AG08395 (cell line): ENCODE data around the gene TLR4.
A peak's percentile ranks its signal among the peaks of the same experiment; 100 is the strongest.

Experiments
- DNase-seq: peaks from one replicate; pipeline ENCODE4 v3.0.0; 2012; ENCODE audit warnings: mixed read lengths, low spot score

TLR4 gene

DNA sequence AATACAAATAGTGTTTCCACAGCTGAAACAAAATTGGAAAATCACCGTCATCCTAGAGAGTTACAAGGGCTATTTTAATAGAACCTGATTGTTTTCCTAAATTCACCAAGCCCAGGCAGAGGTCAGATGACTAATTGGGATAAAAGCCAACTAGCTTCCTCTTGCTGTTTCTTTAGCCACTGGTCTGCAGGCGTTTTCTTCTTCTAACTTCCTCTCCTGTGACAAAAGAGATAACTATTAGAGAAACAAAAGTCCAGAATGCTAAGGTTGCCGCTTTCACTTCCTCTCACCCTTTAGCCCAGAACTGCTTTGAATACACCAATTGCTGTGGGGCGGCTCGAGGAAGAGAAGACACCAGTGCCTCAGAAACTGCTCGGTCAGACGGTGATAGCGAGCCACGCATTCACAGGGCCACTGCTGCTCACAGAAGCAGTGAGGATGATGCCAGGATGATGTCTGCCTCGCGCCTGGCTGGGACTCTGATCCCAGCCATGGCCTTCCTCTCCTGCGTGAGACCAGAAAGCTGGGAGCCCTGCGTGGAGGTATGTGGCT lies at the start of gene TLR4:
Gene TLR4 (plus strand): TSS at position 380 of the 552 bp plus-strand sequence. CDS start 70 bp downstream, at position 450.
- DNase-seq: peak; percentile 73

DNA sequence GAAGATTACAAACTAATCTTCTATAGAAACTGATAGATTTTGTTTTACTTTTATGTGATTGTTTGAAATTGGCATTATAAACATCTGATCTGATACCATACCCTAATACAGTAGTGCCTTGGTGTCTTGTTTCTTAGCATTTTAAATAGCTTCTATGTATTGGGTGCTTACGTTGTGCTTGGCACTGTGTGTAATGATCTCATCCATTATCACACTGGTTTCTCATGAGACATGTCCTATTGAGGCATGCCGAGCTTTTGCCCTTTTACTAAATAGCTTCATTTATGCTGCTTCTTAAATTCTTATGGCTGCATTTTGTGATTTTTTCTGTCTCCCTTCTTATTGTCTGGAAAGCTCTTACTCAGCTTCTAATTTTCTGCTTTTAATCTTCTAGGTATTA lies 48.2 kb upstream of the TLR4 start:
- DNase-seq: no peak

GRCh38 chr9:117662651-117663050 lies 41.6 kb upstream of the TLR4 start:
- DNase-seq: no peak

GRCh38 chr9:117664419-117664818 lies 39.8 kb upstream of the TLR4 start:
- no peak for DNase-seq

DNA sequence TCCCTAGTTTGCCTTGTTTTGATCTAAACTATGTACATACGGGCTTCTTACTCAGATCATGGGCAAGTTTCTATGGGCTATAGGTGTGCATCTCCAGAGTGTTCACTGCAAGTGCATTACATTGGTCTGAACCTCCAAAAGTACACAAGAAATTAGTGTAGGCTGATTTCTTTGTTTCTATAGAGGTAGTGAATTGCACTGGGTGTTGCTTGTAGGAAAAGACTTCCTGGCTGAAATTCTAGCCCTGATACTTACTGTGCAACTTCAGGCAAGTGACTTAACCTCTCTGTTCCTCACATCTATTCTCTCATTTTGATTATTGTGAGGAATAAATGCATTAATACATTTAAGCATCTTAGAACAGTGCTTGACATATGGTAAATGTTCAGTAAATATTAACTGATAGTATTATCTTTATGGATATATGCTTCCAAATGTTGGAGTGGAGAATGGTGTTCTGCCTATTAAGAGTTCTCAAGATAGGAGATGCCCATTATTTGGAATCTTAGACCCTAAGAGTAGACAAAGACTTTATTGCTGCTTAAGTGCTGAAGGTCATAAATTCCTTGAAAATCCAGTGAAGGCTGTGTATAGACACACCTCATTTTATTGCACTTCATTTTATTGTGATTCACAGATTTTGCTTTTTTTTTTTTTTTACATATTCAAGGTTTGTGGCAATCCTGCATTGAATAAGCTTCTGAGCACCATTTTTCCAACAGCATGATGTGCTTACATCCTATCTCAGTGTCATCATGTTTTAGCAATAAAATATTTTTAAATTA lies 38.4 kb upstream of the TLR4 start:
- no peak for DNase-seq

GRCh38 chr9:117671468-117671867 lies 32.7 kb upstream of the TLR4 start:
- no peak for DNase-seq

GRCh38 chr9:117672369-117672768 lies 31.8 kb upstream of the TLR4 start:
- peak; percentile 52 for DNase-seq

GRCh38 chr9:117677572-117677971 lies 26.6 kb upstream of the TLR4 start:
- no peak for DNase-seq

DNA sequence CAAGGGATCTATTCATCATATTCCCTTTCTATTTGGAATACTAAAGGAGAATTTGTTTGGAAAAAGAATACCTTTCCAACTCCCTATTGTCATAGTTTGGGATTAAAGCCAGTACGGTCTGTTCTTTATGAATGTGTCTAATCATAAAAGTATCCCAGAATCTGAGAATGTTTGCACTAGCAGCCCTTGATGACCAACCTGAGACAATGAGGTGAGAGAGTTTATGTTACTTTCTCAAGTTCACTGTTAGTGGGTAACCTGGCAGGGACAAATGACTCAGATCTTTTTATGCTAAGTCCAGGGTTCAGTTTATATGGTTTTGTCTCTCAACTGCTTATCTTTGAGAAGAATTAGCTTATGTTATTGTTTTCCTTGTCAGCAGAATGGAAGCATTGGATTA lies 25.3 kb upstream of the TLR4 start:
- no peak for DNase-seq

DNA sequence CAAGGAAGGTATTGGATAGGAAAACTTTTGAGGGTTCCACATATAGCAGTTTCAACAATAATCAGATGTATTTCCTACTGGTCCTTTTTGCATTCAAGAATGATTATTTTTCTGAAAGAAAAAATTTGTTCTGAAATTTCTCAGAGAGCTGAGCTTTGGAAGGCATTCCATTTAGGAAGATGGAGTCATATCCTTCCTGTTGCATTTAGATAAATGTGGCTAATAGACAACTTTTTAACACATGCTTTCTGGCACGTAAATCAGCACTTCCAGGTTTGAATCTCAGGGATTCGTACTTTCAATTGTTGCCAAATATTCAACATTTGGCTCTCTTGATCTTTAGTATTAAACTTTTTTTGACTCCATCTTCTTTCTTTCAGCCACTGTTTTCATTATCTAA lies 24.8 kb upstream of the TLR4 start:
- no peak for DNase-seq

GRCh38 chr9:117681888-117682287 lies 22.3 kb upstream of the TLR4 start:
- no peak for DNase-seq

- DNase-seq: peak; percentile 5
These were observed 21.1 kb upstream of the TLR4 start for GRCh38 chr9:117682955-117683710.

DNA sequence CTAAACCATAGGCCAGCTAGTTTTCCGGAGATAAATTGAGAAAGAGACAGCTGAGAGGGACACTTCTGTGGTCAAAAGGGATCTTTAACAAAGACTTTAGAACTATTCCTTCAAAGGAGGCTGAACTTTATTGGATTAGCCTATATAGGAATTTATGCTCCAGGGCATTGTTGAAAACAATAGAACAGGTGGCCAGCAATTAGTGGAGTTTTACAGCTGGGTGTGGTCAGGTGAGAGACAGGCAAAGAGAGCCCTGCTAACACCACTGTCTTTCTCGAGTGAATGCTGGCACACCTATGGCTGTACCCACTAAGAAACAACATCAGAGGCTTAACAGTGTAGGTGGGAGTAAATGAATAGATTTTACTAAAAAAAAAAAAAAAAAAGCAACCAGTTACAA lies 16.7 kb upstream of the TLR4 start:
- DNase-seq: no peak

DNA sequence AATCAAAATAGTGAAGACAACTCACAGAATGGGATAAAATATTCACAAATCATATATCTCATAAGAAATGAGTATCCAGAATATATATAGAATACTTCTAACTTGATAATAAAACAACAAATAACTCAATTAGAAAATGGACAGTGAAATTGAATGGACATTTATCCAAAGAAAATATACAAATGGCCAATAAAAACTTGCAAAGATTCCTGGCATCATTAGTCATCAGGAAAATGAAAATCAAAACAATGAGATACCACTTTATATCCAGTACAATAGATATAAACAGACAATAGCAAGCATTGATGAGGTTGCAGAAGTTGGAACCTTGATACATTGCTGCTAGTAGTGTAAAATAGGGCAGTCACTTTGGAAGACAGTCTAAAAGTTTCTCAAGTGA lies 12.8 kb upstream of the TLR4 start:
- DNase-seq: no peak

- no peak for DNase-seq
These were observed 8.0 kb upstream of the TLR4 start for GRCh38 chr9:117696154-117696553.

DNA sequence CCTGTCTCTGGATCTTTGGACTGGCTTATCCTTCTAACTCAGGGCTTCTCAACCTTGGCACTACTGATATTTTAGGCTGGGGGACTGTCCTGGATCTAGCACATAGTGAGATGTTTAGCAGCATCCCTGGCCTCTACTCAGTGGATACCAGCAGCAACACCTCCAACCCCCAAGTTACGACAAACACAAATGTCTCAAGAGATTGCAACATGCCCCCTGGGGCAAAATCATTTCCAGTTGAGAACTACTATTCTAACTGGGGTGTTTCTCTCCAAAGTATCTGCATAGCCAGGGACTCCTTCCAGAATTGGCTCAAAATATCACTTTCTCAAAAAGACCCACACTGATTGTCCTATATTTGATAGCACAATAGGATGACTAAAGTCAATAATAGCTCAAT lies 7.2 kb upstream of the TLR4 start:
- DNase-seq: no peak

GRCh38 chr9:117703537-117703936 lies 666 bp upstream of the TLR4 start:
- no peak for DNase-seq

- no peak for DNase-seq
These were observed 394 bp downstream of the TLR4 start for GRCh38 chr9:117704597-117704996.

- DNase-seq: no peak
These were observed 1.2 kb downstream of the TLR4 start for GRCh38 chr9:117705386-117705785.

DNA sequence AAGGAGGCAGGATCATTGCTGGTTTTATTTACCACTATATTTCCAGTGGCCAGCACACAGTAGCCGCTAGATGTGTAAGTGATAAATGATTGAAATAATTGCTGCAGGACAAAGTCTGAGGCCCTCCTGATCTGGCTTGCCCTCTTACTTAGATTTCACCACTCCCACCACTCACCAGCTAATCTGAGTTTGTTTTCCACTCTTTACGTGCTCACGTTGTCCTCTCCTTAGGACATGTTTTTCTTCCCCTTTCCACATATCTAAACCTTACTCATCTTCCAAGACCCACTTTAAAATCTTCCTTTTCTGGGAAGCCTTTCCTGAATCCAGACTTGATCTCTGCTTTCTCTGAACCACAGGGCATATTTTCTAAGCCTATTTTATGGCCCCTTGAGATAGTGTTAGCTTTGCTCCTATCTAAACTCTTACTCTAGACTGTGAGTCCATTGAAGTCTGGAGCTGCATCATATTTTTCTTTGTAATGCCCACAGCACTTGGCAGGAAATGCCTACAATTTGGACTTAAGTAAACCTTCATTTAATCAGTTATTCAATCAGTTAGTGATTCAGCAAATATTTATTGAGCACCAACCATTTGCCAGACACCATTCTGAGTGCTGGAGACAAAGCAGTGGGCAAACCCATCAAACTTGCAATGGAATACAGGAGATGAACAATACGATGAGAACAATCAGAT lies 2.4 kb downstream of the TLR4 start:
- no peak for DNase-seq

GRCh38 chr9:117707561-117707960 lies 3.4 kb downstream of the TLR4 start:
- DNase-seq: peak; percentile 6

- DNase-seq: no peak
These were observed 5.7 kb downstream of the TLR4 start for GRCh38 chr9:117709936-117710335.

- DNase-seq: no peak
These were observed 10.1 kb downstream of the TLR4 start for GRCh38 chr9:117714282-117714681.
